Rectal smooth muscle tissue (tissue), 1 donor: ENCODE measurements around the gene NUP98.

Experiments
- H3K27ac ChIP-seq: one replicate; pipeline ENCODE4 v1.7.0; 2013; ENCODE audit warnings: low read depth, low read length, inconsistent platforms
- H3K27me3 ChIP-seq: one replicate; pipeline ENCODE4 v1.7.0; 2013; ENCODE audit warnings: low read length; ENCODE audit not compliant: control insufficient read depth, insufficient read depth
- H3K36me3 ChIP-seq: one replicate; pipeline ENCODE4 v1.7.0; 2013; ENCODE audit warnings: low read length; ENCODE audit not compliant: control insufficient read depth, insufficient read depth
- H3K4me1 ChIP-seq: one replicate; pipeline ENCODE4 v1.7.0; 2013; ENCODE audit warnings: low read length; ENCODE audit not compliant: control insufficient read depth, insufficient read depth
- H3K4me3 ChIP-seq: one replicate; pipeline ENCODE4 v1.7.0; 2013; ENCODE audit warnings: low read length
- H3K9ac ChIP-seq: one replicate; pipeline ENCODE4 v1.7.0; 2013; ENCODE audit warnings: low read length

The NUP98 gene

DNA sequence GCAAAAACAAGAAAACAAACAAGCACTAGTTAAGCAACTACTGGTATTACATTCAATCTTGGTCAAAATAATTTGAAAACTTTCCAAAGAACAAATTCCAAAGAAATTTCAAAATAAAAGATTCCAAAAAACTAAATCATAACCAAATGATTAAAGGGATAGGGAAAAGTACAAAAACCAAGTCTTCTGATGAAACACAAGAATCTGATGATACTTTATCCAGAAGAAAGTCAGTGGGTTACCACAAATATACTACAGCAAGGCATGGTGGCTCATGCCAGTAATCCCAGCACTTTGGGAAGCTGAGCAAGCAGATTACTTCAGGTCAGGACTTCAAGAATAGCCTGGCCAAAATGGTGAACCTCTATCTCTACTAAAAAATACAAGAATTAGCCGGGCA, 59.1 kb downstream of the NUP98 start:
- no peak overlapping the region for H3K4me3 ChIP-seq
- no peaks in the 10 kb centered on the region for H3K4me1 ChIP-seq
- H3K27me3 ChIP-seq = no peaks in the 10 kb centered on the region
- no peak overlapping the region for H3K9ac ChIP-seq
- H3K36me3 ChIP-seq = peaks cover 10% of the 10 kb centered on the region
- H3K27ac ChIP-seq = no peak overlapping the region

DNA sequence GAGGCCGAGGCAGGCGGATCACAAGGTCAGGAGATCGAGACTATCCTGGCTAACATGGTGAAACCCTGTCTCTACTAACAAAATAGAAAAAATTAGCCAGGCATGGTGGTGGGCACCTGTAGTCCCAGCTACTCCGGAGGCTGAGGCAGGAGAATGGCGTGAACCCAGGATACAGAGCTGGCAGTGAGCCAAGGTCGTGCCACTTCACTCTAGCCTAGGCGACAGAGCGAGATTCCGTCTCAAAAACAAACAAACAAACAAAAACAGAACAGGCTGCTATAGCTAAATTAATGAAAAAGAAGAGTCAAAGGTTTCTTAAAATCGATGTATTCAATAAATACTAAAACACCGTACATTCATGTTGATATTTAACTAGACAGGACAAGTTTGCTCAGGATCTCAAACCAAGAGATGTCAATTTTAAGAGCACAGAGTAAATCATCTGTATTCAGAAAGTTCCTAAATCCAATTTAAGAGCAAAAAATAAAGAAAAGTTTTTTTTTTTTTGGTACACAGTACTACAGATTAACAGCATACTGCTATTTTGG, 59.9 kb downstream of the NUP98 start:
- Histone ChIP-seq H3K9ac (no peak overlapping the region), H3K27ac (no peak overlapping the region), H3K36me3 (peaks cover 10% of the 10 kb centered on the region)

DNA sequence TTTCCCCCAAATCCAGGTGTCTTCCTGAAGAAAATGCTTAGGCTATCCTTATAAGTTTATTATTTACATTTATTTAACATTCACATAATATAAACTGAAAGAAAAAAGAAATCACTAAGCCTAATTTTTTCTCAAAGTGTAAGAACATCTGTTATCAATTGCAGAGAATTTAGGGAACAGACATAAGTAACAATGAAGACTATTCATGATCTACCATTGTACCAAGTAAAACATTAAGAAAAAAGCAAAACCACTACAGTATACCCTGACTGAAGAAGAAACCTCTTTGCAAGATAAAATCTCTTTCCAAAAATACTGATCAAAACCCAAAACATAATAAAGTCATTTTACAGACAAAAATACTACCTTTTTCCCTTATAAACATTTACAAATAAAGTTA, 60.5 kb downstream of the NUP98 start:
- H3K4me3 ChIP-seq = no peak overlapping the region
- no peaks in the 10 kb centered on the region for H3K27me3 ChIP-seq
- peaks cover 10% of the 10 kb centered on the region for H3K36me3 ChIP-seq
- H3K27ac ChIP-seq = no peak overlapping the region
- no peak overlapping the region for H3K9ac ChIP-seq
- H3K4me1 ChIP-seq = no peaks in the 10 kb centered on the region

More for the DNA sequence above, 59.9 kb downstream of the NUP98 start:
- Histone ChIP-seq H3K27me3 (no peaks in the 10 kb centered on the region), H3K4me1 (no peaks in the 10 kb centered on the region), H3K4me3 (no peak overlapping the region)

DNA sequence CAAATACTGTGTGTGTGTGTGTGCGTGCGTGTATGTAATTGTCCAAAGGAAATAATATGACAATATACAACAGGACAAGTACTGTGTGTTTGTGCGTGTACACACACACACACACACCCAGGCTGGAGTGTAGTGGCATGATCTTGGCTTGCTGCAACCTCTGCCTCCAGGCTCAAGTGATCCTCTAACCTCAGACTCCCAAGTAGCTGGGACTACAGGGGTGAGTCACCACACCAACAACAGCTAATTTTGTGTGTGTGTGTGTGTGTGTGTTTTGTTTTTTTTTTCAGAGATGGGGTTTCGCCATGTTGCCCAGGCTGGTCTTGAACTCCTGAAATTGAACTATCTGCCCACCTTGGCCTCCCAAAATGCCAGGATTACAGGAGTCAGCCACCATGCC, 61.5 kb downstream of the NUP98 start:
- peaks cover 12% of the 10 kb centered on the region for H3K36me3 ChIP-seq
- no peaks in the 10 kb centered on the region for H3K4me1 ChIP-seq
- no peak overlapping the region for H3K4me3 ChIP-seq
- no peak overlapping the region for H3K27ac ChIP-seq
- no peak overlapping the region for H3K9ac ChIP-seq
- H3K27me3 ChIP-seq = no peaks in the 10 kb centered on the region

DNA sequence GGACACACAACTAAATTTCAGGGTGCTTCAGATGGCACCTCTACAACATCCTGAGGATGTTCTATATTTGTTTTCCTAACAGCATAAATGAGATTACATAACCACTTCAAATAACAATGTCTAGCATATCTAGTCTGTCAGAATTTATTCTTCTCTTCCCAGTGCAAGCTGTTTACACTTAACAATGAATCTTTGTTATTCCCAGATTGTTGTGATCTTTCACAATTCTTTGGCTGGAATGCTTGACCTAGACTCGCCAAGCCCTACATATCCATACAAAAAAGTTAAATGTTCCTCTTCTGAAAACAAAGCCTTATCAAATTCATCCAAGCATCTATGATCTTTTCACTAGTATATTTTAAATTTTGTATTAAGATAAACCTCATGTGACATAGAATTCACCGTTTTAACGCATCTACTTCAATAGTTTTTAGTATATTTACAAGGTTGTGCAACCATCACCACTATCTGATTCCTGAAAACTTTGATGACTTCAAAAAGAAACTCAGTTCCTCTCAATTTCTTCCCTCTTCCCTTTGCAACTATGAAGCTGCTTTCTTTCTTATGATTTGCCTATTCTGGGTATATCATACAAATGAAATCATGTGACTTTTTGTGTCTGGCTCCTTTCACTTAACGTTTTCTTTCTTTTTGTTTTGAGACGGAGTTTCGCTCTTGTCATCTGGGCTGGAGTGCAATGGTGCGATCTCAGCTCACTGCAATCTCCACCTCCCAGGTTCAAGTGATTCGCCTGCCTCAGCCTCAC, 64.5 kb downstream of the NUP98 start:
- H3K27me3 ChIP-seq = no peaks in the 10 kb centered on the region
- H3K4me1 ChIP-seq = no peaks in the 10 kb centered on the region
- H3K9ac ChIP-seq = no peak overlapping the region
- peaks cover 17% of the 10 kb centered on the region for H3K36me3 ChIP-seq
- H3K4me3 ChIP-seq = no peak overlapping the region
- no peak overlapping the region for H3K27ac ChIP-seq

DNA sequence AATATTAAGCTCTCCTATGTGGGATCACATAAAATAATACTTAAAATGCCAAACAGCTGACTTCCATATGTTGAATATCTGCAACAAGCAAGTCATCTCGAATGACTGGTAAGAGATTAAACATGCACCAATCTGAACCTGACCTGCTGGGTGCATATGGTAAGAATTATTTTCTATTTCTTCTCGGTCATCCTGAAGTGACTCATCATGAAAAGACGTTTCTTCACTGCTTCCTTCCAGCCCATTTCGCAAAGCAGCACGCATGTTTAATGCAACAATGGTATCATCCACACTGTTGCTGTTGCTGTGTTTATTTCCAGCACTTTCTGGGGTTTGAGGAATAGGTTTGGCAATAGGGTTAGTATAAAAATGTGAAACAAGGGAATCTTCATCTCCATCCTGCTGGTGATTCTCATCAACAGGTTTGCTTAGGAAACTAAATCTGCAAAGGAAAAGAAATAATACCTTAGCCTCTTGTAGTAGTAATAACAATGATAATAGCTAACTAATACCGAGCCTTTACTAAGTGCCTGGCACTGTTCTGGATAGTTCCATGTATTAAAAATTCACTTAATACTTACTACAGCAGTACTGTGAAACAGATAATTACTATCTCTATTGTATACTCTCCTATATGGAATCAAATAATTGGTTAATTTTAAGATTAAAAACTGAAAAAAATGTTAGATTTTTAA, 74.2 kb downstream of the NUP98 start:
- Histone ChIP-seq H3K36me3 (peaks cover 29% of the 10 kb centered on the region), H3K4me1 (no peaks in the 10 kb centered on the region), H3K9ac (no peak overlapping the region), H3K27me3 (no peaks in the 10 kb centered on the region), H3K27ac (no peak overlapping the region), H3K4me3 (no peak overlapping the region)

DNA sequence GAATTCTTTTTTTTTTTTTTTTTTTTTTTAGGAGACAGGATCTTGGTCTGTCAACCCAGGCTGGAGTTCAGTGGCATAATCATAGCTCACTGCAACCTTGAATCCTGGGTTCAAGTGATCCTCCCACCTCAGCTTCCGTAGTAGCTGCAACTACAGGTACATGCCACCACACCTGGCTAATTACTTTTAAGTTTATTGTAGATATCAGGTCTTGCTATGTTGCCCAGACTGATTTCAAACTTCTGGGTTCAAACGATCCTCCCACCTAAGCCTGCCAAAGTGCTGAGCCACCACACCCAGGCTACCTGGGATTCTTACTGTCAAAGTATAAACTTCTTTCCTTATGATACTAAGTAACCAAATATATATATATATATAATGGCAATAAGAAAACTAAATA, 75.3 kb downstream of the NUP98 start:
- H3K27me3 ChIP-seq = no peaks in the 10 kb centered on the region
- H3K4me3 ChIP-seq = no peak overlapping the region
- H3K36me3 ChIP-seq = peaks cover 25% of the 10 kb centered on the region
- no peak overlapping the region for H3K27ac ChIP-seq
- H3K9ac ChIP-seq = no peak overlapping the region
- H3K4me1 ChIP-seq = no peaks in the 10 kb centered on the region

DNA sequence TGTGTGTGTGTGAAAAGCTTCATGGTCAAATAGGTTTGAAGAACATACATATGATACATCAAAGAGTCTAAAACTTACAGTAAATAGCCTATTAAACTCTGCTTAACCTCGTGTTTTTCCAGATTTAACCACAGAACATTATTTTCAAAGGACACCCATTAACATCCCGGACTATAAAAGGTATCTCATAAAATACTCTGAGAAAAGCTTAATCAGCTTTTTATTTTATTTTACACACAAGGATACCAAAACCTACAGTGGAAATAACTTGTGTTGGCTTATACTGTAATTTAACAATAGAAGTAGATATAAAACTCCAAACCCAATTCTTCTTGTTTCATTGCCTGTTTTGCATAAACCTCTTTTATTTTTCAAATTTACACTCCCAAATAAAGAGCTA, 76.4 kb downstream of the NUP98 start:
- no peak overlapping the region for H3K4me3 ChIP-seq
- H3K9ac ChIP-seq = no peak overlapping the region
- H3K27ac ChIP-seq = no peak overlapping the region
- no peaks in the 10 kb centered on the region for H3K4me1 ChIP-seq
- H3K36me3 ChIP-seq = peaks cover 23% of the 10 kb centered on the region
- no peaks in the 10 kb centered on the region for H3K27me3 ChIP-seq

DNA sequence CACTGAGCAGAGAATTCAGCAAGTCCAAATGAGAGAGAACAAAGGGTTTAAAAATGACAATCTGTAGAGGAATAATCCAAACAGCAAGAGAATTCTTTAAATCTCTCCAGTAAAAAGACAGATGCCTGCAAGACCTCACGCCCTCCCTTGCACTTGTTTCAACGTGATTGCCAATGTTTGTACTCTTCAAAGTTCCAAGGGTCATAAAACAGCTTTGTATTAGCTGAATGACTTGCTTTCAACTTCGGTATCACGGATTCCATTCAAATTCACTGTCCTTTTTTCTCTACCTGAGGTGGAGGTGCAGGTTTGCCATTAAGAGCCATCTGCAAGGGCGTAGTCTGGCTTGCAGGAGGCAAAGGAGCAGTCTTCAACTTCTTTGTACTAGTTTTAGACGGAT, 85.1 kb downstream of the NUP98 start:
- Histone ChIP-seq H3K36me3 (peaks cover 25% of the 10 kb centered on the region), H3K27me3 (no peaks in the 10 kb centered on the region), H3K4me3 (no peak overlapping the region), H3K4me1 (no peaks in the 10 kb centered on the region), H3K27ac (no peak overlapping the region), H3K9ac (no peak overlapping the region)

DNA sequence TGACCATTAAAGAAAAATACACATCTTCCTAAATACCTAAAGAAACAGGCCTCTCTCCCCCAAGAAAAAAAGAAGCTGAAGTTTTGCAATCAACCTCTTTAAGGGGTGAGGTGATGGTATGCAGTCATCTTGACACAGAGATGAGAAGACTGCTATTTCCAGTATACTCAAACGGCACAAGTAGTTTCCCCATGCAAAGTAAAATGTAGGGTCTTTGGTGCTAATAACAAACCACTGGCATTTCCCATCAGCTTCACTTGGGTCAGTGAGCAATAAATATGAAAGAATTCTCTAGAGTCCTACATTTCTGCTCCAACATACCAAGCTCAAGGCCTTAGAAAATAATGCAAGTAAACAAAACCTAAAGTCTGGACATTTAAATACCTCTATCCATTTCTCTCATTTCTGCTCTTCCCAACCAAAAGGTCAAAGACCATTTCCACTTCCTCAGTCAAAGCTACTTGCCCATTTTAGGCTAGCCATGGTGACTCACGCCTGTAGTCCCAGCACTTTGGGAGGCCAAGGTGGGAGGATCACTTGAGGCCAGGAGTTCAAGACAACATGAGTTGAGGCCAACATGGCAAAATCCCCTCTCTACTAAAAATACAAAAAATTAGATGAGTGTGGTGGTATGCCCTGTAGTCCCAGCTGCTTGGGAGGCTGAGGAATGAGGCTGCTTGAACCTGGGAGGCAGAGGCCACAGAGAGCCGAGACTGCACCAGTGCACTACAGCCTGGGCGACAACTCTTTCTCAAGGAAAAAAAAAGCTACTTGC, 86.7 kb downstream of the NUP98 start:
- Histone ChIP-seq H3K4me3 (no peak overlapping the region), H3K9ac (no peak overlapping the region), H3K27ac (no peak overlapping the region), H3K27me3 (no peaks in the 10 kb centered on the region), H3K36me3 (peaks cover 28% of the 10 kb centered on the region), H3K4me1 (no peaks in the 10 kb centered on the region)

DNA sequence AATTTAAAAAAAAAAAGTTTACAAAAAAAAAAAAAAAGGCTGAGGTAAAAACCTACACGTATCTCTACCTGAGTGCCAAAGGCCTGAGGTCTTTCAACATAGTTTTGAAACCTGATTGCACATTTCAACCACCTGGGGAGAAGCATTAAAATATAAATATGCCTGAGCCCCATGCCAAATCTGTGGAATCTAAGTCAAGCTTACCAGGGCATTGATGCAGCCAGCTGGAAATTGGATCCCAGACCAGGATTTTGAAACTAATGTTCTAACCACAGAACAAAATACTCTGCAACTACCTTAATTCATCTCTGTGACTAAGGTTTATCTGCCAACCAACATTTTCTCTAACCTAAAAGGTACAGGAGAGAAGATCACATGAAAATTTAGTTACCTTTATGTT, 87.4 kb downstream of the NUP98 start:
- Histone ChIP-seq H3K4me1 (no peaks in the 10 kb centered on the region), H3K36me3 (peaks cover 30% of the 10 kb centered on the region), H3K9ac (no peak overlapping the region), H3K27ac (no peak overlapping the region), H3K27me3 (no peaks in the 10 kb centered on the region), H3K4me3 (no peak overlapping the region)

DNA sequence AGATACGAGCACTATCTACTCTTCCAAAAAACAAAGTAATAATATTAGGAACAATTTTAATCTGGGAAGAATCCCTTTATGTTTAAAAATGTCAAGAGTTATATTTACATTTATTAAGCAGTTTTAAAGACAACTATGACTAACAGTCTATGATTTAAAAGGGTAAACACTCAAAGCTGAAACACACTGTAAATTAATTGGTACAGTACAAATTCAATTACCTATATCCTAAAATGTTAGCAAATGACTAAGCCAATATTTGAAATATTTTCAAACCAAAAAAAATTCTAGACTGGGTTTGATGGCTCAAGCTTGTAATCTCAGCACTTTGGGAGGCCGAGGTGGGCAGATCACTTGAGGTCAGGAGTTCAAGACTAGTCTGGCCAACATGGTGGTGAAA, 90.2 kb downstream of the NUP98 start:
- no peak overlapping the region for H3K4me3 ChIP-seq
- no peak overlapping the region for H3K9ac ChIP-seq
- H3K36me3 ChIP-seq = peaks cover 30% of the 10 kb centered on the region
- no peaks in the 10 kb centered on the region for H3K27me3 ChIP-seq
- H3K27ac ChIP-seq = no peak overlapping the region
- H3K4me1 ChIP-seq = no peaks in the 10 kb centered on the region
